Measurements from ENCODE around the gene BAK1.

DNA sequence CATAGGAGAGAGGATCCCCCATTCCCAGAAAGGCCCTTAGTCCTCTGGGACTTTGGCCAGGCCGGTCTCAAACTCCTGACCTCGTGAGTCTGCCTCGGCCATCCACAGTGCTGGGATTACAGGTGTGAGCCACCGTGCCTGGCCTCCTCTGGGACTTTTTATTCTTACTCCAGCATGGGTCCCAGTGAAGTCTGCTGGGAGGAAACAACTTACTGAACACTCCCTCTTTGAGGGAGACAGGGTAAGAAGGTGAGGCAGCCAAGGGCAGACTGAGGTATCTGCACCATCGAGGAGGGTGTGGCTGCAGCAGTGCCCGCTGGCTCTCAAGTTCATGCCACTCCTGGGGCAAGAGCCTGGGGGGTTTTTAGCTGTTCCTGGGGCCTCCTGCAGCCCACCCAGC lies 2.4 kb downstream of the BAK1 start:
- TF ChIP-seq, protein P1, sequence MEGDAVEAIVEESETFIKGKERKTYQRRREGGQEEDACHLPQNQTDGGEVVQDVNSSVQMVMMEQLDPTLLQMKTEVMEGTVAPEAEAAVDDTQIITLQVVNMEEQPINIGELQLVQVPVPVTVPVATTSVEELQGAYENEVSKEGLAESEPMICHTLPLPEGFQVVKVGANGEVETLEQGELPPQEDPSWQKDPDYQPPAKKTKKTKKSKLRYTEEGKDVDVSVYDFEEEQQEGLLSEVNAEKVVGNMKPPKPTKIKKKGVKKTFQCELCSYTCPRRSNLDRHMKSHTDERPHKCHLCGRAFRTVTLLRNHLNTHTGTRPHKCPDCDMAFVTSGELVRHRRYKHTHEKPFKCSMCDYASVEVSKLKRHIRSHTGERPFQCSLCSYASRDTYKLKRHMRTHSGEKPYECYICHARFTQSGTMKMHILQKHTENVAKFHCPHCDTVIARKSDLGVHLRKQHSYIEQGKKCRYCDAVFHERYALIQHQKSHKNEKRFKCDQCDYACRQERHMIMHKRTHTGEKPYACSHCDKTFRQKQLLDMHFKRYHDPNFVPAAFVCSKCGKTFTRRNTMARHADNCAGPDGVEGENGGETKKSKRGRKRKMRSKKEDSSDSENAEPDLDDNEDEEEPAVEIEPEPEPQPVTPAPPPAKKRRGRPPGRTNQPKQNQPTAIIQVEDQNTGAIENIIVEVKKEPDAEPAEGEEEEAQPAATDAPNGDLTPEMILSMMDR (conservative IDR thresholded peaks at IDR 0.05 in 1 of 2, IDR thresholded peaks at IDR 0.05 in 1 of 2; ENCODE audit: low read depth in 1 of 2, low read length in 2 of 2), result no peak
- no peak for TF ChIP-seq EZH2 (IDR thresholded peaks at IDR 0.05; ENCODE audit: low read length, missing control alignments)
